Camera-type eye (tissue), 1 donor: ENCODE measurements around the gene SLAMF8. TPM values are rescaled to one million over a fixed set of nuclear protein-coding genes. Genes with fewer than 3 reads are reported as not detected.

Source experiments
- total RNA-seq: library from RNA; depleted of rRNA; stranded (reverse); fragments of >200 nt; gene quantifications from one replicate; pipeline ENCODE4 v1.2.3, GENCODE V29; 2014

SLAMF8 gene
- 0.60 TPM for total RNA-seq

DNA sequence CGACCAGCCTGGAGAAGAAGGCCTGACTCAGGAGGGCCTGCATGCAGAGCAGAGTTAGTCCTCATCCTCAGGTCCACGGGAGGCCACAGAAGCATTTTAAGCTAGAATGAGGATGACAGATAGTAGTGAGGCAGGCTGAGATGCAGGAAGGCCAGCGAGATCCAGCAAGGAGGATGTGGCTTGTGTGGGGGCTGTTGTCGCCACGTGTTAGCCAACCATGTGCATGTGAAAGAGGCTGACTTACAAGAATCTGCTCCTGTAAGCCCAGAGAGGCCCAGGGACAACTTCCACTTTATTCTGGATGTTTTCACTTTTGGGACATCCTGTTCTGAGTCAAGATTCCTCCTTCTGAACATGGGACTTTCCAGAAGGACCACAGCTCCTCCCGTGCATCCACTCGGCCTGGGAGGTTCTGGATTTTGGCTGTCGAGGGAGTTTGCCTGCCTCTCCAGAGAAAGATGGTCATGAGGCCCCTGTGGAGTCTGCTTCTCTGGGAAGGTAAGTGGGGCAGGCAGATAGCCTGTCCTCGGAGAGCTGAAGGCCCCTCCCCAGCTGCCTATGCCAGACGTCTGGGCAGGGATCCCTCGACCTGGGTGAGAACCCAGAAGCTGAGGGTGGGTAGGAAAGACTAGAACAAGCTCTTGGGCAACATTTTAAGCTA, at the start of gene SLAMF8:
TSS of gene SLAMF8 (plus strand) at position 433 of the 661 bp plus-strand sequence. CDS start at position 459, 26 bp downstream.

DNA sequence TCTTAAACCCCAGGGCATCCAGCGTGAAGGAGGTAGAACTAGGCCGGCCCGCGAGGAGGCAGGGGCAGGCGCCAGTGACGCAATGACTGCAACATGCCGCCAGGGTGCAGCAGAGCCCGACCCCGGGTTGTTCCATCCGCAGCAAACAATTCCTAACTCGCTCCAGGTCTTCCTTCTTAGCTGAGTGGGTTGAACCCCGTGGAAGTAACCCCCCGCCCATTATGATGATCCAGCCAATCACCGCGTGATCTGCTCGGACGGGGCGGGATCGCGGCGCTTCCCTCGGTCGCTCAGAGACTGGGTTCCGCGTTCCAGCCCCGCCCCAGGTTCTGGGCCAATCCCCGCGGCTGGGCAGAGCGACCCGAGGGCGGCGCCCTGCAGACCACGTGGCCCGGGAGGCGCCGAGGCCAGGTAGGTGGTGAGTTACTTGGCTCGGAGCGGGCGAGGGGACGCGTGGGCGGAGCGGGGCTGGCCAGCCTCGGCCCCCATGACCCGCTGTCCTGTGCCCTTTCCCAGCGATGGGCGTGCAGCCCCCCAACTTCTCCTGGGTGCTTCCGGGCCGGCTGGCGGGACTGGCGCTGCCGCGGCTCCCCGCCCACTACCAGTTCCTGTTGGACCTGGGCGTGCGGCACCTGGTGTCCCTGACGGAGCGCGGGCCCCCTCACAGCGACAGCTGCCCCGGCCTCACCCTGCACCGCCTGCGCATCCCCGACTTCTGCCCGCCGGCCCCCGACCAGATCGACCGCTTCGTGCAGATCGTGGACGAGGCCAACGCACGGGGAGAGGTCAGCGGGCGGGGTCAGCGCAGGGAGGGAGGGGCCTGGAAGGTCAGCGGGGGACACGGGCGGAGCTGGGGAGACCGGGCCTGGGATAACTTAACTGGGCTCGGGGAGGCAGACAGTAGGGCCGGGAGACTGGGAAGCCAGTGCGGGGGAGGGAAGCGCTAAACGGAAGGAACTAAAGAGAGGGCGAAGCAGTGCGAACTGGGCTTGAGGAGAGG, 45.8 kb upstream of the SLAMF8 start, which contains the start of gene DUSP23:
TSS of gene DUSP23 (plus strand) at position 380 of the 1,000 bp plus-strand sequence. CDS start at position 519, 139 bp downstream.

GRCh38 chr1:159802111-159802510, 24.6 kb upstream of the SLAMF8 start, which contains the start of gene FCRL6:
Gene FCRL6, plus strand, starts transcription at chr1:159802360. Its CDS starts 65 bp downstream, at chr1:159802425.

GRCh38 chr1:159862557-159862956, 35.9 kb downstream of the SLAMF8 start, which contains the start of gene VSIG8:
Gene VSIG8, minus strand, starts transcription at chr1:159862657. Its CDS starts 136 bp downstream, at chr1:159862521.

Other genes with a start within 250 kb of the SLAMF8 start
- gene APCS, start 239.0 kb upstream of the SLAMF8 start, total RNA-seq: not detected
- gene CRP, start 112.3 kb upstream of the SLAMF8 start, total RNA-seq: not detected
- 14.7 TPM for gene DUSP23, start 45.9 kb upstream of the SLAMF8 start, total RNA-seq
- gene FCRL6, start 24.5 kb upstream of the SLAMF8 start, total RNA-seq: 0.16 TPM
- gene VSIG8, start 35.8 kb downstream of the SLAMF8 start, total RNA-seq: not detected
- gene CFAP45, start 73.3 kb downstream of the SLAMF8 start, total RNA-seq: not detected
- gene TAGLN2, start 98.6 kb downstream of the SLAMF8 start, total RNA-seq: 113 TPM
- gene IGSF9, start 118.7 kb downstream of the SLAMF8 start, total RNA-seq: 63.3 TPM
- not detected for gene SLAMF9, start 127.4 kb downstream of the SLAMF8 start, total RNA-seq
- gene PIGM, start 205.1 kb downstream of the SLAMF8 start, total RNA-seq: 11.6 TPM
- gene KCNJ10, start 243.3 kb downstream of the SLAMF8 start, total RNA-seq: 7.6 TPM